Measurements from ENCODE around the gene GH1.

GH1 gene

DNA sequence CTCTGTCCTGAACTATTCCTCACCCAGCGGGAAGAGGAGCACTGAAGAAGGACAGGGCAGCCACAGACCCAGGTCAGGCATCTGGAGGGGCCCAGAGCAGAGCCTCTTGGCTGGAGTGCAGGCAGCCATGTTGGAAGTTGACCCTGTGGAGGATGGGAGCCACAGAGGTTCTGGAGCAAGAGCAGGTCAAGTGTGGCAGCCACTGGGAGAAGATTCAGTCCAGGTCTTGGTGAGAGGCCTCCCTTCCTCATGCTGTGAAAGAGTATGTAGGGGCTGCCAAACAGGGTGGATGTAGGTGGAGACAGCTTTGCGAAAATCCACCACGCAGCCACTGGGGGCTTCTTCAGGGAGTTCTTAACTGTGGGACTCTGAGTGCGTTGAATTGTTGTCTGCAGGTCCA is 14.1 kb upstream of the GH1 start:
- TF ChIP-seq, protein P1, sequence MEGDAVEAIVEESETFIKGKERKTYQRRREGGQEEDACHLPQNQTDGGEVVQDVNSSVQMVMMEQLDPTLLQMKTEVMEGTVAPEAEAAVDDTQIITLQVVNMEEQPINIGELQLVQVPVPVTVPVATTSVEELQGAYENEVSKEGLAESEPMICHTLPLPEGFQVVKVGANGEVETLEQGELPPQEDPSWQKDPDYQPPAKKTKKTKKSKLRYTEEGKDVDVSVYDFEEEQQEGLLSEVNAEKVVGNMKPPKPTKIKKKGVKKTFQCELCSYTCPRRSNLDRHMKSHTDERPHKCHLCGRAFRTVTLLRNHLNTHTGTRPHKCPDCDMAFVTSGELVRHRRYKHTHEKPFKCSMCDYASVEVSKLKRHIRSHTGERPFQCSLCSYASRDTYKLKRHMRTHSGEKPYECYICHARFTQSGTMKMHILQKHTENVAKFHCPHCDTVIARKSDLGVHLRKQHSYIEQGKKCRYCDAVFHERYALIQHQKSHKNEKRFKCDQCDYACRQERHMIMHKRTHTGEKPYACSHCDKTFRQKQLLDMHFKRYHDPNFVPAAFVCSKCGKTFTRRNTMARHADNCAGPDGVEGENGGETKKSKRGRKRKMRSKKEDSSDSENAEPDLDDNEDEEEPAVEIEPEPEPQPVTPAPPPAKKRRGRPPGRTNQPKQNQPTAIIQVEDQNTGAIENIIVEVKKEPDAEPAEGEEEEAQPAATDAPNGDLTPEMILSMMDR (conservative IDR thresholded peaks at IDR 0.05; ENCODE audit: low read length), result 0 out of 2 replicates have a peak, but pooled peaks have one; percentile 22
- no peak for TF ChIP-seq EZH2phosphoT487 (IDR thresholded peaks at IDR 0.05; ENCODE audit: borderline replicate concordance)
- Histone ChIP-seq H3K9me3 (ENCODE audit: insufficient read depth, low read depth, low read length) (no peaks in the 10 kb centered on the region), H4K20me1 (ENCODE audit: insufficient read depth, low read length, poor library complexity, severe bottlenecking) (peaks cover 9% of the 10 kb centered on the region), H3K4me1 (ENCODE audit: insufficient read depth, low read length, poor library complexity, severe bottlenecking) (peaks cover 31% of the 10 kb centered on the region), H3K36me3 (ENCODE audit: insufficient read depth, low read length) (peaks cover 6% of the 10 kb centered on the region; the same call in 1 of the 2 replicates), H3K4me3 (ENCODE audit: low read length, poor library complexity, severe bottlenecking) (peak overlapping the region; percentile 90), H3K4me2 (ENCODE audit: low read depth, low read length, poor library complexity, severe bottlenecking) (peak overlapping the region; percentile 85), H3K27me3 (ENCODE audit: insufficient read depth, low read length, poor library complexity, severe bottlenecking) (no peaks in the 10 kb centered on the region), H3F3A (ENCODE audit: low read depth) (no peaks in the 10 kb centered on the region), H3K9me2 (replicated peaks; ENCODE audit: low read depth, low read length) (no peaks in the 10 kb centered on the region), H3K79me2 (ENCODE audit: insufficient read depth, low read length) (peaks cover 45% of the 10 kb centered on the region), H2AFZ (ENCODE audit: low read length) (peak overlapping the region; percentile 57), H3K9ac (ENCODE audit: low read depth, low read length, poor library complexity, severe bottlenecking) (peak overlapping the region; percentile 91)

DNA sequence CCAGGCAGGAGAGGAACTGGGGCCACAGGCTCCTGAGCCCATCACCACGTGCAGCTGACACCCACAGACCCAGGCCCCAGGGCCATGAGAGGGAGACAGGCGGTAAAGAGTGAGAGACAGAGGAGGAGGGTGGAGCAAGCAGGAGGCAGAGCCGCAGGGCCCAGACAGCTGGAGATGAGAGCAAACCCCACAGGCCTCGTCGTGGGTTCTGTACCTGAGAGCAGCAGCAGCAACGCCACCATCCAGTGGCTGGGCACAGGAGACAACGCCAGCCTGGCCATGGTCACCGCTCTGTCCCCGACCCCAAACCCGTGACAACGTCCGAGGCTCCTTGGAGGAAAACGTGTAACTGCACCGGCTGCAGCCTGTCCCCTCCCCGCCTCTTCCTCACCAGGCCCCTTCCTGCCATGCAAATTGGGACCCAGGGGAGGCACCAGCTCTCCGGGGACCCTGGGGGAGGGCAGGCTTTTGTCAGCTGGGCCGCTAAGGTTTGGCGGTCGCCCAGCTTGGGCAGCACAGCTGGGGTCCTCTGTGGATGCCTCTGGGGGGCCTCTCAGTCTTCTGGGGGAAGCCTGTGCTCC is 13.4 kb upstream of the GH1 start, which contains the start of gene CD79B:
TSS of gene CD79B (minus strand) at position 351 of the 581 bp plus-strand sequence. CDS start at position 281, 70 bp downstream.
- Histone ChIP-seq H3K9ac (ENCODE audit: low read depth, low read length, poor library complexity, severe bottlenecking) (peak within 1 kb of the TSS; percentile 91), H3K9me2 (replicated peaks; ENCODE audit: low read depth, low read length) (no peaks in the 10 kb centered on the region), H4K20me1 (ENCODE audit: insufficient read depth, low read length, poor library complexity, severe bottlenecking) (peaks cover 9% of the 10 kb centered on the region), H3K79me2 (ENCODE audit: insufficient read depth, low read length) (peaks cover 45% of the 10 kb centered on the region), H3F3A (ENCODE audit: low read depth) (no peaks in the 10 kb centered on the region), H3K36me3 (ENCODE audit: insufficient read depth, low read length) (peaks cover 6% of the 10 kb centered on the region; the same call in 1 of the 2 replicates), H3K9me3 (ENCODE audit: insufficient read depth, low read depth, low read length) (no peaks in the 10 kb centered on the region), H3K4me3 (ENCODE audit: low read length, poor library complexity, severe bottlenecking) (peak within 1 kb of the TSS; percentile 90), H3K27me3 (ENCODE audit: insufficient read depth, low read length, poor library complexity, severe bottlenecking) (no peaks in the 10 kb centered on the region), H2AFZ (ENCODE audit: low read length) (peak within 1 kb of the TSS; percentile 57), H3K4me2 (ENCODE audit: low read depth, low read length, poor library complexity, severe bottlenecking) (peak within 1 kb of the TSS; percentile 85), H3K4me1 (ENCODE audit: insufficient read depth, low read length, poor library complexity, severe bottlenecking) (peaks cover 31% of the 10 kb centered on the region)
- TF ChIP-seq EZH2phosphoT487 (IDR thresholded peaks at IDR 0.05; ENCODE audit: borderline replicate concordance), result no peak
- TF ChIP-seq, protein P1 (conservative IDR thresholded peaks at IDR 0.05; ENCODE audit: low read length), result no peak

DNA sequence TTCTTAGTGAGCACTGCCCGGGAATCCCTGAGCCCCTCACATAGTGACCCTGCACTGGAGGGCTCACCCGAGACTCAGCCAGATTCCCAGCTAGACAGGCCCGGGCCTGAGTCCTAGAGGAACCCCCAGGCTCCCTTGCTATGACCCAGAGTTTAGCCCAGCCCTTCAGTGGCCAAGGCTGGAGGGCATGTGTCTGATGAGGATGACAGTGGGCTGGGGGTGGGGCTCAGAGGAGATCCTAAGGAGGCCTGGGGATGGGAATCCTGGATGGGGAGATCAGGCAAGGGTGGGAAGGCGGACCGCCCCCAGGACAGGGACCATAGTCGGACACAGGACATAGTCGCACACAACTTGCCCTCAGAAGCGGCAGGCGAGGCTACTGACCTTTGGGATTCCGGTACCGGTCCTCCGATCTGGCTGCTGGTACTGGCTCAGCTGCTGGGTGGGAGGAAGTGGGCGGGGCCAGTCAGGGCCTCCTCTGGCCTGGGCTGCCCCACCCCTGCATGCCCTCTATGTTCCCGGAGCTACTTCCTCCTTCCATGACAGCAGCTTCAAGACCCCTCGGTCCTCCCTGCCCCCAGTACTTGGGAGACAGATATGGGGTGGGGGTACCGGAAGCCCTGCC is 12.4 kb upstream of the GH1 start:
- Histone ChIP-seq H2AFZ (ENCODE audit: low read length) (no peak overlapping the region), H4K20me1 (ENCODE audit: insufficient read depth, low read length, poor library complexity, severe bottlenecking) (peaks cover 9% of the 10 kb centered on the region), H3K27me3 (ENCODE audit: insufficient read depth, low read length, poor library complexity, severe bottlenecking) (no peaks in the 10 kb centered on the region), H3K4me2 (ENCODE audit: low read depth, low read length, poor library complexity, severe bottlenecking) (peak overlapping the region; percentile 85), H3K9me3 (ENCODE audit: insufficient read depth, low read depth, low read length) (no peaks in the 10 kb centered on the region), H3K9ac (ENCODE audit: low read depth, low read length, poor library complexity, severe bottlenecking) (peak overlapping the region; percentile 91), H3K9me2 (replicated peaks; ENCODE audit: low read depth, low read length) (no peaks in the 10 kb centered on the region), H3F3A (ENCODE audit: low read depth) (no peaks in the 10 kb centered on the region; the same call in 1 of the 2 replicates), H3K36me3 (ENCODE audit: insufficient read depth, low read length) (peaks cover 6% of the 10 kb centered on the region; the same call in 1 of the 2 replicates), H3K4me1 (ENCODE audit: insufficient read depth, low read length, poor library complexity, severe bottlenecking) (peaks cover 34% of the 10 kb centered on the region), H3K79me2 (ENCODE audit: insufficient read depth, low read length) (peaks cover 45% of the 10 kb centered on the region), H3K4me3 (ENCODE audit: low read length, poor library complexity, severe bottlenecking) (peak overlapping the region; percentile 90)
- TF ChIP-seq EZH2phosphoT487 (IDR thresholded peaks at IDR 0.05; ENCODE audit: borderline replicate concordance), result no peak
